GM04504 (cell line): ENCODE data around the gene CARTPT.

Experiments used
- DNase-seq: peaks from one replicate; pipeline ENCODE4 v3.0.0-alpha.2; 2012; ENCODE audit warnings: low read depth

Gene CARTPT

DNA sequence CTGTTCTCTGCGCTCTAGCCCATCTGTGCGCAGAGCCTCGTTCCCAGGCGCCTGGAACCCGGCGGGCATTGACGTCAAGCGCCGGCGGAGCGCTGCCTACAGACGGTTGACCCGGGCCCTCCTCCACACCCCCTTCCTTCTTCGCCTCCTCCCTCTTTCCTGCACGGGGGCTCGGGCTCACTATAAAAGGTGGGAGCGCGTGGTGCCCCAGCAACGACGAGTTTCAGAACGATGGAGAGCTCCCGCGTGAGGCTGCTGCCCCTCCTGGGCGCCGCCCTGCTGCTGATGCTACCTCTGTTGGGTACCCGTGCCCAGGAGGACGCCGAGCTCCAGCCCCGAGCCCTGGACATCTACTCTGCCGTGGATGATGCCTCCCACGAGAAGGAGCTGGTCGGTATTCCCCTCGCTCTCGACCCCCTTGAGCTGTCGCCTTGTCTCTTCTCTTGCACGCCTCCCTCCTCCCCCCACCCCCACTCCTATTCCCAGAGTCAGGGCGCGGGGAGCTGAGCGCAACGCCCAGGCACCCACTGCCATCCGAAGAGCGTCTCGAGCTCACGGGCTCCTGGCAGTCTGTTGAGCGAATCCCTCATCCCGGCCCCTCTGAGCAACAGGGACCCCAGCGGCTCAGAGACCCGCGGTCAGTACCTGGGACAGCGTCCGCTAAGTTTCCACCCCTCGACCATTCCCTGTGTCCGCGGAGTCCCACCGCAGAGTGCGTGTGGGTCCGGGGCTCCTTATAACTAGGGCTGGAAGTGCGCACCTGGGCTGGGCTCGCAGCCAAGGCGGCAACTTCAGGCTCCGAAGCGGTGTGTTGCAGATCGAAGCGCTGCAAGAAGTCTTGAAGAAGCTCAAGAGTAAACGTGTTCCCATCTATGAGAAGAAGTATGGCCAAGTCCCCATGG, at the start of gene CARTPT:
Gene CARTPT (plus strand): TSS at position 213 of the 902 bp plus-strand sequence. CDS start 19 bp downstream, at position 232.
- DNase-seq, result no peak

DNA sequence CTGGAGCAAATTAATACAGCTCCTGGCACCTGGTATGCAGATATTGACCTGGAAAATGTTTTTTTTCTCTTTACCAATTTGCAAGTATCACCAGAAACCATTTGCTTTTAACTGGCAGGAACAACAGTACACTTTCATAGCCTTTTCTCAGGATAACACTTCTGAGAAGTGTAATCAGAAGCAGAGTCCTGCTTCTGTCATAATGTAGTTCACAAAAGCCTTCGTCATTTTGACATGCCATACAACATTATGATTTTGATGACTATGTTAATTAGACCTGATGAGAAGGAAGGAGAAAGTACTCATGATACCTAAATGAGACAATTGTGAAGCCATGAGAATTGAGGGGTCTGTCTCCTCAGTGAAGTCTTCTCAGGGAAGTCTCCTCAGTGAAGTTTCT, 41.1 kb upstream of the CARTPT start:
- no peak for DNase-seq

DNA sequence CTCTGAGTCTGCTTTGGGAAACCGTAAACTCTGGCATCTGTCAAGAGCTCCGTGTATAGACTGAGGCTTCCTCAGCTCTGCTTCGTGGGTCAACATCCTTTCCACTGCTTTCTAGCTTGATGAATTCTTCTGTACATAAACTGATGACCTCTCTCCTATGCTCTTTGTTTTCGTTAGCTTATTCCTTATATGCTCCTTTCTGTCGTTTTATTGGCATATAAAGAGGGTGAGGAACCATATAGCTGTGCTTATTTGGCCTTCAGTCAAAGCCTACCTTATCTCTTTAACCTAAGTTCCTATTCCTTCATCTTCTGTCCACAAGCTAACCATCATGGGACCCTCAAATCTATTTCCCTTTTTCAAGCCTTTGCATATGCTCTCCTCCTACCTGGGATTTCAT, 39.4 kb upstream of the CARTPT start:
- DNase-seq, result no peak

DNA sequence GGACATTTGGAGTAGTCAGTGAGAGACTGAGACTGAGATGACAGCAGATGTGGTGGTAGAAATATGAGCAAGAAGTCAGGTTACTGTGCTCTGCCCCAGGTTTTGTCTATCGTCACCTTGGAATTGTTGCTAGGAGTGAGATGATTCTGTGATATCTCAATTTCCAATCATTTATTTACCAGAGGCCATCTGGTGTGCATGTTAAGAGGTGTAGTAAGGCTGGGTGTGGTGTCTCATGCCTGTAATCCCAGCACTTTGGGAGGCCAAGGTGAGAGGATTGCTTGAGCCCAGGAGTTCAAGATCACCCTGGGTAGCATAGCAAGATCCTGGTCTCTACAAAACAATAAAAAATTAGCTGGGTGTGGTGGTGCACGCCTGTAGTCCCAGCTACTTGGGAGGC, 38.6 kb upstream of the CARTPT start:
- DNase-seq, result no peak

GRCh38 chr5:71681296-71681695, 37.8 kb upstream of the CARTPT start:
- no peak for DNase-seq

DNA sequence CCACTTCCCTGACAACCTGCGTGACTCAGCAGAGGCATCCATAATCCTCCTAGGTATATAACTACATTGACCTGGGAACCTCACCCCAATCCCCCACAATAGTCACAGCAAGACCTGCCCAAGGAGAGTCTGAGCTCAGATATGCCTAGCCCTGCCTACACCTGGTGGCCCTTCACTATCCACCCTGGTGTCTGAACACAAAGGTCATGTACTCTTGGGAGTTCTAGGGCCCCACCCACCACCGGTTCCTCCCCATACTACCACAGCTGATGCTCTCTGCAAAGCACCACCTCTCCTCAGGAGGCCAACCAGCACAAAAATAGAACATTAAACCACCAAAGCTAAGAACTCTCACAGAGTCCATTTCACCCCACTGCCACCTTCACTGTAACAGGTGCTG, 34.8 kb upstream of the CARTPT start:
- DNase-seq, result no peak

GRCh38 chr5:71693828-71694427, 25.1 kb upstream of the CARTPT start:
- no peak for DNase-seq

DNA sequence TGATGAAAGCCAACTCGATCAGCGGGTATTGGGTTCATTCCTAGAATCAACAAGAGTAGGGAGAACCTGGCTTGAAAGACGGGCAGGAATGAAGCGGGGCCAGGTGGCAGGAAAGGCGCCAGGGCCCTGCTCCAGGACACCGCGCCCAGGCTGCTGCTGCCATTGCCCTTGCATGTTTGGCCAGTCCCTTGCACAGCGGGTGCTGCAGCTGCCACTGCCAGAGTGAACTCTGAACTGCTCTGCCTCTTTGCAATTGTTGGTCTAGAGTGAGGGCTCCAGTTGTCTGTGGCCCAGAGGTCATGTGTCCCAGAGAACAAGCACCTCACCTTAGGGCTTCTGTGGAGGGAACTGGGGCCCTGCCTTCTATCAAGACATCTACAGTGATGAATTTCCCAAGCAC, 24.0 kb upstream of the CARTPT start:
- DNase-seq, result no peak

GRCh38 chr5:71695595-71695994, 23.5 kb upstream of the CARTPT start:
- no peak for DNase-seq

DNA sequence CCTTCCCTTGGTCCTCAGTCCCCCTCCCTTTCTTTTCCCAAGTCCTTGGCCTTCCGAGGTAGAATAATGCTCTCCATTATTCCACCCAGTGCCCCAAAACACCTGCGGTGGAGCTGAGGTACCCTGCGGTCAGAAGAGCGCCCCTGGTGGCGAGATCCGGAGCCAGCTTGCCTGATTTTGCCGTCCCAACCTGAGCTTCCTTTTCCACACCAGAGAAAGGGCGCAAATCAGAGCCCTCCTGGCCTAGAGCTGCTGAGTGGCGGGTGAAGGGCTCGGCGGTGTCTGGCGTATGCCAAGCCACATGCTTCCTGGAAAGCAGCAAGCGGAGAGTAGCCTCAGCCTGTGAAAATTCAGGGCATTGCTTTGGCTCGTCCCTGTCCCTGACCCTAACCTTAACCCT, 21.1 kb upstream of the CARTPT start:
- DNase-seq, result no peak

GRCh38 chr5:71699233-71699632, 19.8 kb upstream of the CARTPT start:
- DNase-seq, result no peak

- DNase-seq, result no peak
Measured at GRCh38 chr5:71699751-71700150, 19.3 kb upstream of the CARTPT start.

GRCh38 chr5:71700803-71701202, 18.3 kb upstream of the CARTPT start:
- no peak for DNase-seq

GRCh38 chr5:71701407-71701806, 17.7 kb upstream of the CARTPT start:
- DNase-seq, result no peak

DNA sequence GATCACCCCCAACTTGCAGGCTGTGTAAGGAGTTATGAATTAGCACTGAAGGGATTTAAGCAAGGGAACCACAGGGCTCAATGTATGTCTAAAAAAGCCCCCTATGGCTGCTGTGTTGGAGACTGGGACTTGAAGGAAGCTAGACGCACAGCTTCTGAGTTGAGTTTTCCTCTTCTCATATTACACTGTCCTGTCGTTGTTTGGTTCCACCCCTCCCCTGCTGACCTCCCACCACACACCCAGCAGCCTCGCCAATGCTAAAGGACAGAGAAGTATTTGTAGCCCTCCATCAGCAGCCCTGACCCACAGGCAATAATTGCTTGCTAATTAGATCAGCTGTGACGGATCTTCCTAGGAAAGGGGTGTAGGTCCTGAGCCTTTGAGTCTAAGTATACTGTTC, 15.1 kb upstream of the CARTPT start:
- no peak for DNase-seq

DNA sequence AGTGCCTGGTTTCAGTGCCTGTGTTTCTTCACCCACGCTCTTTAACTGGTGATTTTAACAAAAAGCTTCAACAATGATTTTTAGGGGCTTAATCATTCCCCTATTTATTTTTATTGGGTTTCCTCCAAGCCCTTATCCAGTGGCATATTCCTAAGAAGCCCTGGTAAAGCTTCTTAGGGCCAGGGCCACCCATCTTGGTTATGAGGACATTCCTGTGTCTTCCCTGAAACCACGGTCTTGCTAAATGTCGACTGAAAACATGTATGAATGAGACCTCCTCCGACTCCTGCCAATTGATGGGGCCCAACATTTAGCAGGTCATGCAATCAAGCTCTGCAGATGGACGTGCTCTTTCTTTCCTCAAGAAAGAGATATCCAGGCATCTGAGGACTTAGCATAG, 13.7 kb upstream of the CARTPT start:
- no peak for DNase-seq

- DNase-seq, result no peak
Measured at GRCh38 chr5:71706906-71707305, 12.2 kb upstream of the CARTPT start.

DNA sequence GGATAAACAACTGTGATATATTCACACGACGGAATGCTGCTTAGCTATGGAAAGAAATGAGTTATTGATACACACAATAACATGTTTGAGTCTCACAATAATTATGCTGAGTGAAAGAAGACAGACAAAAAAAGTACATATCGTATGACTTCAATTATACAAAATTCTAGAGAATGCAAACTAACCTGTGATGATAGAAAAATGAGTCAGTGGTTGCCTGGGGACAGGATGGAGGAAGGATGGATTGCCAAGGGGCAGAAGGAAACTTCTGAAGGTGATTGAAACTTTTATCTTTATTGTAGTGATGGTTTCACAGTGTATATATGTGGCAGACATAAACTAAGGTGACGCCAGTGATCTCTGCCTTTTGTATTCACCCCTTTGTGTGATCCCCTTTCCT, 7.5 kb upstream of the CARTPT start:
- no peak for DNase-seq

DNA sequence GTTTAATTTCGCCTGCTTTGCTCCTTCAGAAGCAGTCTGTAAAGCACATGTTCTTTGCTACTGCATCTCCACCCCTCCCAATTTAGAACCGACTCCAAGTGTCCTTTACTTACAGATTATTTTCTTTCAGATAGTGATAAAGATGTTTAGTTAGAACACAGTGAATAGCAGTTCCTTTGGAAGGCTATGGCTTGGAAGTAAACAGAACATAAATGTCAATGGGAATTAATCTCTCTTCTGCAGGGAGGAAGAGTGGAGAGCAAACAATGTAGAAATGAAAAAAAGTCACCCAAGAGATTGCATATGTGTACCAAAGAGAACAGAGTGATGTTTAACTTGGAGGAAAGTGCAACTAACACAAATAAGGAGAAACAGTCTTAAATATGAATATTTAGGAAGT, 4.2 kb upstream of the CARTPT start:
- DNase-seq, result no peak

GRCh38 chr5:71727978-71728377, 8.9 kb downstream of the CARTPT start:
- DNase-seq, result no peak

DNA sequence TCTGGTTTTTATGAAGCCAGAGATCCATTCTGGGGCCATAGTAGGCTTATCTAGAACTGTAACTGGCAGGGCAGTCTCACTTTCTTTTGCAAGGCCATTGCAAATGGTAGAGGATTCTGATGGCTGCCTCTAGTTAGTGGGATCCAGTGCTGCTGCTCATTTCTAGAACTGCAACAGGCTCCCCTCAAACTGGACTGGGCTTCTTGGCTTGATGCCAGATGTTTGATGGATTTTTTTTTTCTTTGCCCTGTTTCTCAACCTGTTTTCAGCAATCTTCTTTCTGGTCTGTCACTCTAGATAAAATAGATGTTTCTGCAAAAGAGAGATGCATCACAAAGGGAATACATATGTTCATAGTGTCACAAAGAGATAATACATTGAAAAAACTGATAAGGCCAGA, 11.9 kb downstream of the CARTPT start:
- no peak for DNase-seq

DNA sequence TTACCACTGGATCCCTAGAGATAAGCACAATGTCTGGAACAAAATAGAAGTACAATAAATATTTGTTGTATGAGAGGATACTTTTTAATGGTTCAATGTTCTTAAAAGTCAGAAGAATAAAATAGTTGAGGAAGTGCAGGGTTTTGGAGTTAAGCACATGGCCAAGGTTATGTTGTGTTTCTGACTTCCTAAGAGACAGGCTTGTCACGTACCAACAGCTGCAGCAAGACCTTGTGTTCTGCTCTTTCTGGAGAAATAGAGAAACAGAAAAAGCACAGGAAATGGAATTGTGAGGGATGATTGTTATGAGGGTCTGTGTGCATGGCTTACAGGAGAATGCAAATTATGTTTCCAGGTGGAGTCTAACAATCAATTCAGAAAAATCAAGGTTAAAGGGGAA, 12.9 kb downstream of the CARTPT start:
- no peak for DNase-seq

GRCh38 chr5:71734141-71734540, 15.1 kb downstream of the CARTPT start:
- no peak for DNase-seq
